Endothelial cell of umbilical vein (primary cell): Measurements from ENCODE around the gene RABEP2. TPM values are rescaled to one million over a fixed set of nuclear protein-coding genes. Genes with fewer than 3 reads are reported as not detected.

ENCODE experiments used
- BruUV-seq: library from RNA; stranded (reverse); fragments of 400-500 nt; replicated peaks from 2 replicates; lab custom pipeline; 2021; lab: Mats Ljungman, UMichigan
- CTCF ChIA-PET: fragments of 300-600, 350-600 bp; sonication (Branson Sonifier 250); formaldehyde crosslinking; loops from one replicate; lab custom pipeline; 2021; ENCODE audit warnings: antibody characterized with exemption, inconsistent platforms; lab: Charles Lee
- POLR2A ChIA-PET: fragments of 300-600, 350-600 bp; sonication (Branson Sonifier 250); formaldehyde crosslinking; loops from one replicate; lab custom pipeline; 2021; ENCODE audit warnings: antibody characterized with exemption, inconsistent platforms; lab: Charles Lee
- DNase-seq: peaks from one replicate; pipeline ENCODE4 v3.0.0-alpha.2; 2011; ENCODE audit warnings: low read depth, low spot score
- FAIRE-seq: peaks from 2 replicates; lab custom pipeline; 2011; peaks lifted over from hg19 to GRCh38; lab: Jason Lieb, UNC
- H2AFZ ChIP-seq: 2 replicates; pipeline ENCODE4 v1.6.0; 2012; ENCODE audit warnings: low read depth, low read length, control low read depth, inconsistent platforms
- H3K27ac ChIP-seq: 2 replicates; pipeline ENCODE4 v1.5.1; 2011; ENCODE audit warnings: low read depth, mild to moderate bottlenecking, control low read depth, low read length, moderate library complexity; ENCODE audit not compliant: insufficient read depth
- H3K27me3 ChIP-seq, 2 experiments: 2 replicates each; pipeline versions ENCODE4 v1.6.0 to v1.6.1; 2011; ENCODE audit warnings: low read length in 2 of 2, mixed read lengths in 1 of 2; ENCODE audit not compliant: control insufficient read depth in 2 of 2, insufficient read depth in 2 of 2
- H3K36me3 ChIP-seq, 2 experiments: 2 replicates in 1 of 2; 3 replicates in 1 of 2; pipeline ENCODE4 v1.5.1; 2011; ENCODE audit warnings: low read length in 2 of 2, mild to moderate bottlenecking in 1 of 2, moderate library complexity in 1 of 2; ENCODE audit not compliant: control insufficient read depth in 2 of 2, insufficient read depth in 2 of 2; ENCODE audit errors: extremely low read depth in 1 of 2
- H3K4me1 ChIP-seq: 3 replicates; pipeline ENCODE4 v1.5.1; 2011; ENCODE audit warnings: mild to moderate bottlenecking, low read length; ENCODE audit not compliant: control insufficient read depth, insufficient read depth; ENCODE audit errors: extremely low read depth
- H3K4me2 ChIP-seq: 2 replicates; pipeline ENCODE4 v1.6.1; 2011; ENCODE audit warnings: low read length, control low read depth, mixed read lengths; ENCODE audit not compliant: insufficient read depth
- H3K4me3 ChIP-seq, 3 experiments: fragments of 200-600 bp in 1 of 3; sonication (generic), shearing (Covaris generic) in 1 of 3; replicated peaks in 1 of 3; 2 replicates each; pipeline ENCODE4 v1.5.1; 2011 to 2016; ENCODE audit warnings: control low read depth in 3 of 3, low read length in 3 of 3, mild to moderate bottlenecking in 2 of 3, inconsistent platforms in 1 of 3, low read depth in 1 of 3, moderate library complexity in 1 of 3; ENCODE audit not compliant: insufficient read depth in 1 of 3
- H3K79me2 ChIP-seq: 2 replicates; pipeline ENCODE4 v1.6.0; 2012; ENCODE audit warnings: low read length, inconsistent platforms; ENCODE audit not compliant: control insufficient read depth, insufficient read depth
- H3K9ac ChIP-seq: replicated peaks from 2 replicates; pipeline ENCODE3; 2011; ENCODE audit warnings: low read length, control low read depth; ENCODE audit not compliant: insufficient read depth; ENCODE audit errors: extremely low read depth
- H3K9me1 ChIP-seq: replicated peaks from 3 replicates; pipeline ENCODE4 v1.6.0; 2011; ENCODE audit warnings: mild to moderate bottlenecking, low read length; ENCODE audit not compliant: control insufficient read depth, insufficient read depth; ENCODE audit errors: extremely low read depth
- H3K9me3 ChIP-seq: replicated peaks from 2 replicates; pipeline ENCODE4 v1.5.1; 2012; ENCODE audit warnings: low read length, inconsistent platforms; ENCODE audit not compliant: control insufficient read depth, insufficient read depth
- H4K20me1 ChIP-seq: replicated peaks from 2 replicates; pipeline ENCODE3; 2011; ENCODE audit warnings: mild to moderate bottlenecking, low read length; ENCODE audit not compliant: control insufficient read depth, insufficient read depth; ENCODE audit errors: extremely low read depth
- EZH2 ChIP-seq: IDR thresholded peaks from 2 replicates; pipeline ENCODE4 v1.6.1; 2012; ENCODE audit warnings: borderline replicate concordance, low read depth, mild to moderate bottlenecking, moderate library complexity, low read length, inconsistent platforms; ENCODE audit not compliant: severe bottlenecking
- FOS ChIP-seq: IDR thresholded peaks from 2 replicates; pipeline ENCODE4 v1.6.1; 2011; ENCODE audit warnings: mild to moderate bottlenecking, low read length, moderate library complexity, borderline replicate concordance; ENCODE audit not compliant: insufficient read depth
- GATA2 ChIP-seq: IDR thresholded peaks from 2 replicates; pipeline ENCODE4 v1.7.0; 2011; ENCODE audit warnings: low read depth, mild to moderate bottlenecking, moderate library complexity, mixed read lengths, low read length; ENCODE audit not compliant: insufficient read length, insufficient read depth
- JUN ChIP-seq: IDR thresholded peaks from 2 replicates; pipeline ENCODE4 v1.6.1; 2011; ENCODE audit warnings: borderline replicate concordance, low read depth; ENCODE audit not compliant: insufficient read length, insufficient read depth
- MYC ChIP-seq: IDR thresholded peaks from one replicate; pipeline ENCODE4 v1.6.1; 2011; ENCODE audit warnings: mild to moderate bottlenecking, low read depth, low read length
- POLR2A ChIP-seq: IDR thresholded peaks from 2 replicates; pipeline ENCODE4 v1.6.1; 2012; ENCODE audit warnings: low read depth, mild to moderate bottlenecking, control low read depth, low read length
- POLR2AphosphoS5 ChIP-seq: IDR thresholded peaks from 2 replicates; pipeline ENCODE4 v1.6.1; 2012; ENCODE audit warnings: low read depth, mild to moderate bottlenecking, control low read depth, low read length, moderate library complexity; ENCODE audit not compliant: insufficient read depth
- dilution Hi-C: fragments of 300-500 bp; cut with MboI; formaldehyde crosslinking; loops from one replicate; pipeline ENCODE4 v1.15.0; 2019; ENCODE audit warnings: low sequenced_read_pairs; ENCODE audit not compliant: extremely low pct_ligation_motif_present
- intact Hi-C: fragments of 100-400 bp; cut with micrococcal nuclease; formaldehyde crosslinking; loops from one replicate; pipeline ENCODE4 v1.10.0; 2022
- polyA plus RNA-seq, 4 experiments: library from polyadenylated mRNA; depleted of rRNA in 3 of 4; stranded (reverse) in 3 of 4; unstranded in 1 of 4; fragments of >200 nt; gene quantifications; 2 replicates each; pipeline versions ENCODE4 v1.2.1 to v1.2.3, GENCODE V29; 2011 to 2012; ENCODE audit warnings: missing spikeins in 1 of 4
- total RNA-seq: library from RNA; stranded (reverse); gene quantifications from 2 replicates; pipeline ENCODE4 v1.2.3, GENCODE V29; 2021
- TF ChIP-seq, protein P1 (sequence below), 2 donors: IDR thresholded peaks; 1 replicate in 1 of 2; 2 replicates in 1 of 2; pipeline ENCODE4 v1.5.1; 2011; ENCODE audit warnings: low read length in 2 of 2, mild to moderate bottlenecking in 2 of 2, moderate library complexity in 2 of 2, control low read depth in 1 of 2, inconsistent platforms in 1 of 2, low read depth in 1 of 2; ENCODE audit not compliant: insufficient read depth in 1 of 2; ENCODE audit errors: extremely low read depth in 1 of 2
- TF ChIP-seq, protein P2 (sequence below): IDR thresholded peaks from 2 replicates; pipeline ENCODE4 v1.6.1; 2011; ENCODE audit not compliant: insufficient read depth, insufficient read length

The RABEP2 gene
- total and polyA plus RNA-seq, 2 donors (not counting 3 experiments of a cell fraction or from before 2014, with no cell fraction given): 25.9 to 37.4 TPM

DNA sequence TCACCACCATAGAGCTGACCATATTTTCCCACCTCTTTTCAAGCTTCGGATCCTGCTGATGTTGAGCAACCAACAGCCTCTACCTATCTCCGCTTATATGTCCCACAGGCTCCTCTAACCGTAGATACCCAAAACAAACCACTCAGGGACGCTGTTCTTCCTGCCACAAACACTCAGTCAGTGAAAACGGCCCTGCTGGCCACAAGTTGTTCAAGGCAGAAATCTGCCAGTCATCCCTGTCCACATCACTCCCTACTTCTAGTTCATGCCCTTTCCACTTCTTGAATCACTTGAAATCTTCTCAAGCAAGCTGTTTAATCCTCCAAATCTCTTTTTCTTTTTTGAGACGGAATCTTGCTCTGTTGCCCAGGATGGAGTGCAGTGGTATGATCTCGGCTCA is 7.9 kb downstream of the RABEP2 start:
- ChIA-PET CTCF (interaction anchor here (1.2 kb wide), 1 partner anchor 20 kb away, joined by 3 read pairs; no protein-coding TSS in a partner anchor), POLR2A (no interaction called here)
- no peaks in the 10 kb centered on the region for H4K20me1 ChIP-seq
- no peak overlapping the region for H3K27ac ChIP-seq
- H2AFZ ChIP-seq: no peak overlapping the region
- H3K9me3 ChIP-seq: no peaks in the 10 kb centered on the region
- peaks cover 0 to 21% of the 10 kb centered on the region in 2 experiments for H3K36me3 ChIP-seq
- no peak overlapping the region for H3K9ac ChIP-seq
- BruUV-seq: no TSS peak
- DNase-seq: no peak
- dilution Hi-C loops: no loop called here
- H3K79me2 ChIP-seq: no peaks in the 10 kb centered on the region
- no peaks in the 10 kb centered on the region for H3K27me3 ChIP-seq
- H3K4me3 ChIP-seq: no peak overlapping the region
- no peak for TF ChIP-seq GATA2
- no peak for TF ChIP-seq POLR2A
- TF ChIP-seq JUN: no peak
- TF ChIP-seq, protein P1, sequence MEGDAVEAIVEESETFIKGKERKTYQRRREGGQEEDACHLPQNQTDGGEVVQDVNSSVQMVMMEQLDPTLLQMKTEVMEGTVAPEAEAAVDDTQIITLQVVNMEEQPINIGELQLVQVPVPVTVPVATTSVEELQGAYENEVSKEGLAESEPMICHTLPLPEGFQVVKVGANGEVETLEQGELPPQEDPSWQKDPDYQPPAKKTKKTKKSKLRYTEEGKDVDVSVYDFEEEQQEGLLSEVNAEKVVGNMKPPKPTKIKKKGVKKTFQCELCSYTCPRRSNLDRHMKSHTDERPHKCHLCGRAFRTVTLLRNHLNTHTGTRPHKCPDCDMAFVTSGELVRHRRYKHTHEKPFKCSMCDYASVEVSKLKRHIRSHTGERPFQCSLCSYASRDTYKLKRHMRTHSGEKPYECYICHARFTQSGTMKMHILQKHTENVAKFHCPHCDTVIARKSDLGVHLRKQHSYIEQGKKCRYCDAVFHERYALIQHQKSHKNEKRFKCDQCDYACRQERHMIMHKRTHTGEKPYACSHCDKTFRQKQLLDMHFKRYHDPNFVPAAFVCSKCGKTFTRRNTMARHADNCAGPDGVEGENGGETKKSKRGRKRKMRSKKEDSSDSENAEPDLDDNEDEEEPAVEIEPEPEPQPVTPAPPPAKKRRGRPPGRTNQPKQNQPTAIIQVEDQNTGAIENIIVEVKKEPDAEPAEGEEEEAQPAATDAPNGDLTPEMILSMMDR (IDR thresholded peaks at IDR 0.05; ENCODE audit: extremely low read depth in 1 of 2, insufficient read depth in 1 of 2, low read depth in 1 of 2, low read length in 2 of 2): no peak
- TF ChIP-seq EZH2: no peak
- no peak for TF ChIP-seq POLR2AphosphoS5
- TF ChIP-seq MYC: no peak
- no peak for TF ChIP-seq FOS
- TF ChIP-seq, protein P2, sequence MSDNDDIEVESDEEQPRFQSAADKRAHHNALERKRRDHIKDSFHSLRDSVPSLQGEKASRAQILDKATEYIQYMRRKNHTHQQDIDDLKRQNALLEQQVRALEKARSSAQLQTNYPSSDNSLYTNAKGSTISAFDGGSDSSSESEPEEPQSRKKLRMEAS: no peak
- no peak overlapping the region for H3K4me2 ChIP-seq
- no peaks in the 10 kb centered on the region for H3K9me1 ChIP-seq
- intact Hi-C loops: no loop called here
- no peak for FAIRE-seq
- H3K4me1 ChIP-seq: no peaks in the 10 kb centered on the region
